ENCODE results near the gene HNRNPDL. TPM values are rescaled to one million over a fixed set of nuclear protein-coding genes. Genes with fewer than 3 reads are reported as not detected.

HNRNPDL gene
- total RNA-seq, 1 experiment from 2014 or later: 346 TPM

GRCh38 chr4:82380344-82380743 is 49.9 kb downstream of the HNRNPDL start:
- H3K4me3 Mint-ChIP-seq: no peak overlapping the region
- CTCF ChIA-PET: interaction anchor here (0.6 to 1.1 kb wide), 4 partner anchors 9 to 255 kb away, joined by 3 to 6 read pairs (median 3); no protein-coding TSS in a partner anchor
- TF ChIP-seq ZNF121 (CRISPR knock-in tag; IDR thresholded peaks at IDR 0.05): no peak
- TF ChIP-seq GABPB1 (CRISPR knock-in tag; IDR thresholded peaks at IDR 0.05): no peak
- no peak for TF ChIP-seq ZBTB43 (CRISPR knock-in tag; IDR thresholded peaks at IDR 0.05)
- no peak for TF ChIP-seq NR1H2 (CRISPR knock-in tag; IDR thresholded peaks at IDR 0.05)
- no peak for TF ChIP-seq MXD4 (CRISPR knock-in tag; IDR thresholded peaks at IDR 0.05; ENCODE audit: borderline replicate concordance)
- TF ChIP-seq SMAD3 (CRISPR knock-in tag; IDR thresholded peaks at IDR 0.05; ENCODE audit: borderline replicate concordance): no peak
- no peak for TF ChIP-seq ZBTB21 (CRISPR knock-in tag; IDR thresholded peaks at IDR 0.05; ENCODE audit: borderline replicate concordance)
- TF ChIP-seq, protein P1, sequence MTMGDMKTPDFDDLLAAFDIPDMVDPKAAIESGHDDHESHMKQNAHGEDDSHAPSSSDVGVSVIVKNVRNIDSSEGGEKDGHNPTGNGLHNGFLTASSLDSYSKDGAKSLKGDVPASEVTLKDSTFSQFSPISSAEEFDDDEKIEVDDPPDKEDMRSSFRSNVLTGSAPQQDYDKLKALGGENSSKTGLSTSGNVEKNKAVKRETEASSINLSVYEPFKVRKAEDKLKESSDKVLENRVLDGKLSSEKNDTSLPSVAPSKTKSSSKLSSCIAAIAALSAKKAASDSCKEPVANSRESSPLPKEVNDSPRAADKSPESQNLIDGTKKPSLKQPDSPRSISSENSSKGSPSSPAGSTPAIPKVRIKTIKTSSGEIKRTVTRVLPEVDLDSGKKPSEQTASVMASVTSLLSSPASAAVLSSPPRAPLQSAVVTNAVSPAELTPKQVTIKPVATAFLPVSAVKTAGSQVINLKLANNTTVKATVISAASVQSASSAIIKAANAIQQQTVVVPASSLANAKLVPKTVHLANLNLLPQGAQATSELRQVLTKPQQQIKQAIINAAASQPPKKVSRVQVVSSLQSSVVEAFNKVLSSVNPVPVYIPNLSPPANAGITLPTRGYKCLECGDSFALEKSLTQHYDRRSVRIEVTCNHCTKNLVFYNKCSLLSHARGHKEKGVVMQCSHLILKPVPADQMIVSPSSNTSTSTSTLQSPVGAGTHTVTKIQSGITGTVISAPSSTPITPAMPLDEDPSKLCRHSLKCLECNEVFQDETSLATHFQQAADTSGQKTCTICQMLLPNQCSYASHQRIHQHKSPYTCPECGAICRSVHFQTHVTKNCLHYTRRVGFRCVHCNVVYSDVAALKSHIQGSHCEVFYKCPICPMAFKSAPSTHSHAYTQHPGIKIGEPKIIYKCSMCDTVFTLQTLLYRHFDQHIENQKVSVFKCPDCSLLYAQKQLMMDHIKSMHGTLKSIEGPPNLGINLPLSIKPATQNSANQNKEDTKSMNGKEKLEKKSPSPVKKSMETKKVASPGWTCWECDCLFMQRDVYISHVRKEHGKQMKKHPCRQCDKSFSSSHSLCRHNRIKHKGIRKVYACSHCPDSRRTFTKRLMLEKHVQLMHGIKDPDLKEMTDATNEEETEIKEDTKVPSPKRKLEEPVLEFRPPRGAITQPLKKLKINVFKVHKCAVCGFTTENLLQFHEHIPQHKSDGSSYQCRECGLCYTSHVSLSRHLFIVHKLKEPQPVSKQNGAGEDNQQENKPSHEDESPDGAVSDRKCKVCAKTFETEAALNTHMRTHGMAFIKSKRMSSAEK (CRISPR knock-in tag; IDR thresholded peaks at IDR 0.05; ENCODE audit: borderline replicate concordance): no peak
- TF ChIP-seq JAZF1 (CRISPR knock-in tag; IDR thresholded peaks at IDR 0.05): no peak
- peak; percentile 50 for ATAC-seq
- no peak for DNase-seq (ENCODE audit: low spot score)
- peaks cover 12% of the 10 kb centered on the region for H3K36me3 Mint-ChIP-seq
- H3K9me3 Mint-ChIP-seq: peaks cover 12% of the 10 kb centered on the region
- H3K27ac Mint-ChIP-seq: no peak overlapping the region
- no peaks in the 10 kb centered on the region; the same call in 1 of the 2 replicates for H3K27me3 Mint-ChIP-seq (ENCODE audit: low read depth)
- POLR2A ChIA-PET: interaction anchor here (1.2 to 1.9 kb wide), 3 partner anchors 42 to 49 kb away, joined by 3 to 10 read pairs (median 4); no protein-coding TSS in a partner anchor
- peaks cover 12% of the 10 kb centered on the region for H3K4me1 Mint-ChIP-seq

DNA sequence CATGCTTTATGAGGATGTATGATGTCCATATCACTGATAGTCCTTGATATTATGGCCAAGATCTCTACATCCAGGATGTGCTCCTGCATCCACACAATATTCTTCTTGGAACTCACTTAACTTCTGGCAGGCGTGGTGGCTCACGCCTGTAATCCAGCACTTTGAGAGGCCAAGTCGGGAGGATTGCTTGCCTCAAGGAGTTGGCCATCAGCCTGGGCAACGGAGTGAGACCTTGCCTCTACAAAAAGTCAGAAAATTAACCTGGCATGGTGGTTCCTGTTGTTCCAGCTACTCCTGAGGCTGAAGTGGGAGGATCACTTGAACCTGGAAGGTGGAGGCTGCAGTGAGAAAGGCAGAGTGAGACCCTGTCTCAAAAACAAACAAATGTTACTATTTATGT is 54.2 kb downstream of the HNRNPDL start:
- peaks cover 26% of the 10 kb centered on the region for H3K36me3 Mint-ChIP-seq
- ChIA-PET CTCF (no interaction called here), POLR2A (interaction anchor here (3.5 kb wide), 1 partner anchor 53 kb away, joined by 68 read pairs; the partner anchor contains the start of gene HNRNPDL)
- no peaks in the 10 kb centered on the region for H3K27me3 Mint-ChIP-seq (ENCODE audit: low read depth)
- H3K4me1 Mint-ChIP-seq: peaks cover 13% of the 10 kb centered on the region
- ATAC-seq (no peak), DNase-seq (ENCODE audit: low spot score) (no peak)
- H3K9me3 Mint-ChIP-seq: 0 out of 2 replicates have a peak, but pooled peaks cover 2% of the 10 kb centered on the region
- H3K27ac Mint-ChIP-seq: peak overlapping the region; percentile 82; the same call in 1 of the 2 replicates
- H3K4me3 Mint-ChIP-seq: peak overlapping the region; percentile 98
- TF ChIP-seq NFYB (CRISPR knock-in tag; conservative IDR thresholded peaks at IDR 0.05; ENCODE audit: low read depth): no peak
- TF ChIP-seq NR2C2 (CRISPR knock-in tag; IDR thresholded peaks at IDR 0.05): no peak
- TF ChIP-seq ZNF396 (CRISPR knock-in tag; IDR thresholded peaks at IDR 0.05; ENCODE audit: borderline replicate concordance): no peak
- no peak for TF ChIP-seq FOXP1 (CRISPR knock-in tag; IDR thresholded peaks at IDR 0.05; ENCODE audit: borderline replicate concordance)
- TF ChIP-seq ERG (CRISPR knock-in tag; IDR thresholded peaks at IDR 0.05): no peak
- TF ChIP-seq E2F1 (CRISPR knock-in tag; IDR thresholded peaks at IDR 0.05): no peak
- TF ChIP-seq TEAD1 (CRISPR knock-in tag; IDR thresholded peaks at IDR 0.05): no peak
- no peak for TF ChIP-seq ATF2 (CRISPR knock-in tag; IDR thresholded peaks at IDR 0.05; ENCODE audit: borderline replicate concordance, low read depth)
- no peak for TF ChIP-seq RELA (CRISPR knock-in tag; IDR thresholded peaks at IDR 0.05; ENCODE audit: borderline replicate concordance)
- no peak for TF ChIP-seq ZNF317 (CRISPR knock-in tag; IDR thresholded peaks at IDR 0.05; ENCODE audit: borderline replicate concordance, low read depth)
- TF ChIP-seq SMAD3 (CRISPR knock-in tag; IDR thresholded peaks at IDR 0.05; ENCODE audit: borderline replicate concordance): no peak
- TF ChIP-seq CREM (CRISPR knock-in tag; IDR thresholded peaks at IDR 0.05): no peak
- no peak for TF ChIP-seq ARID4B (CRISPR knock-in tag; IDR thresholded peaks at IDR 0.05; ENCODE audit: borderline replicate concordance)

Measured in WTC11 (cell line).